A549 (cell line): ENCODE data around the gene ATP11A. TPM values are rescaled to one million over a fixed set of nuclear protein-coding genes. Genes with fewer than 3 reads are reported as not detected.

Source experiments
- ATAC-seq, 2 experiments: fragments of 200-7000 bp in 1 of 2; fragments of >200 bp in 1 of 2; cut with Nextera tagmentation in 1 of 2; cut with Tn5 transposase in 1 of 2; 3 replicates each; pipeline versions ENCODE4 v1.8.0 to v1.9.1; 2018 to 2020; ENCODE audit warnings: mild to moderate bottlenecking in 1 of 2, moderate library complexity in 1 of 2
- CTCF ChIA-PET: fragments of 300-600 bp; sonication (Branson Sonifier 250); formaldehyde crosslinking; extraction: SDS; loops from one replicate; lab custom pipeline; 2021; ENCODE audit warnings: antibody characterized with exemption, inconsistent platforms; lab: Yijun Ruan, JAX
- POLR2A ChIA-PET: fragments of 350-600 bp; formaldehyde crosslinking; extraction: SDS; loops from one replicate; lab custom pipeline; 2021; ENCODE audit warnings: antibody characterized with exemption, inconsistent platforms; lab: Yijun Ruan, JAX
- DNase-seq, 2 experiments: peaks; one replicate each; pipeline versions ENCODE4 v3.0.0 to v3.0.0-alpha.2; 2011 to 2016; ENCODE audit warnings: low read depth in 1 of 2, low spot score in 1 of 2
- FAIRE-seq: peaks from 2 replicates; lab custom pipeline; 2011; peaks lifted over from hg19 to GRCh38; lab: Jason Lieb, UNC
- H3K27ac ChIP-seq, 2 experiments: fragments of >200 bp; sonication (Bioruptor Twin); formaldehyde crosslinking; 3 replicates each; pipeline ENCODE4 v1.5.1; 2016 to 2017
- H3K4me1 ChIP-seq: fragments of >200 bp; sonication (Bioruptor Twin); formaldehyde crosslinking; 3 replicates; pipeline ENCODE4 v1.6.1; 2016
- H3K4me2 ChIP-seq: fragments of >200 bp; sonication (Bioruptor Twin); formaldehyde crosslinking; 3 replicates; pipeline ENCODE4 v1.6.1; 2016
- H3K4me3 ChIP-seq: fragments of >200 bp; sonication (Bioruptor Twin); formaldehyde crosslinking; 3 replicates; pipeline ENCODE4 v1.5.1; 2016
- H3K9me3 ChIP-seq: fragments of >200 bp; sonication (Bioruptor Twin); formaldehyde crosslinking; 3 replicates; pipeline ENCODE4 v1.6.1; 2016
- CHD2 ChIP-seq: fragments of 150-350 bp; IDR thresholded peaks from 2 replicates; pipeline ENCODE4 v1.6.1; 2014; ENCODE audit warnings: low read length; ENCODE audit not compliant: partially characterized antibody
- EP300 ChIP-seq, 2 experiments: fragments of >200 bp; sonication (Bioruptor Twin); formaldehyde crosslinking; IDR thresholded peaks; 2 replicates in 1 of 2; 3 replicates in 1 of 2; pipeline ENCODE4 v1.6.1; 2016 to 2017
- ESRRA ChIP-seq: fragments of 150-350 bp; IDR thresholded peaks from 2 replicates; pipeline ENCODE4 v1.6.1; 2014; ENCODE audit warnings: mild to moderate bottlenecking, low read length, borderline replicate concordance
- FOSB ChIP-seq: fragments of 250-450 bp; sonication (Bioruptor Pico); IDR thresholded peaks from 2 replicates; pipeline ENCODE4 v1.5.0; 2020; ENCODE audit warnings: mild to moderate bottlenecking, moderate library complexity
- FOSL2 ChIP-seq, 2 experiments: fragments of 450-650 bp in 1 of 2; fragments of >200 bp in 1 of 2; sonication (Bioruptor Twin) in 1 of 2; formaldehyde crosslinking; IDR thresholded peaks; 2 replicates each; pipeline versions ENCODE4 v1.5.0 to v1.6.1; 2016 to 2020; ENCODE audit warnings: mild to moderate bottlenecking in 1 of 2, moderate library complexity in 1 of 2
- GATA3 ChIP-seq: IDR thresholded peaks from 2 replicates; pipeline ENCODE4 v1.6.1; 2012; ENCODE audit warnings: borderline replicate concordance
- HEYL ChIP-seq: fragments of 250-450 bp; sonication (Bioruptor Pico); IDR thresholded peaks from 2 replicates; pipeline ENCODE4 v1.8.0; 2021; ENCODE audit warnings: mild to moderate bottlenecking, moderate library complexity
- JUN ChIP-seq, 2 experiments: fragments of >200 bp; sonication (Bioruptor Twin); formaldehyde crosslinking; IDR thresholded peaks; 2 replicates in 1 of 2; 3 replicates in 1 of 2; pipeline ENCODE4 v1.6.1; 2016 to 2017
- JUNB ChIP-seq: fragments of >200 bp; sonication (Bioruptor Twin); formaldehyde crosslinking; IDR thresholded peaks from 2 replicates; pipeline ENCODE4 v1.6.1; 2016
- KDM1A ChIP-seq: fragments of 200-600 bp; sonication (generic); IDR thresholded peaks from 2 replicates; pipeline ENCODE4 v1.6.1; 2016; ENCODE audit warnings: low read depth, mild to moderate bottlenecking
- MAFK ChIP-seq: fragments of 450-650 bp; IDR thresholded peaks from 2 replicates; pipeline ENCODE4 v1.6.1; 2014; ENCODE audit not compliant: partially characterized antibody
- NFE2L2 ChIP-seq: fragments of 150-350 bp; conservative IDR thresholded peaks from 2 replicates; pipeline ENCODE4 v1.6.1; 2014; ENCODE audit warnings: low read length
- NR3C1 ChIP-seq: fragments of >200 bp; sonication (Bioruptor Twin); formaldehyde crosslinking; IDR thresholded peaks from 3 replicates; pipeline ENCODE4 v1.6.1; 2017
- PHF8 ChIP-seq: fragments of 200-600 bp; sonication (generic); IDR thresholded peaks from 2 replicates; pipeline ENCODE4 v1.6.1; 2016; ENCODE audit warnings: low read depth, mild to moderate bottlenecking, antibody characterized with exemption, moderate library complexity, borderline replicate concordance
- POLR2AphosphoS2 ChIP-seq: conservative IDR thresholded peaks from 2 replicates; pipeline ENCODE4 v1.6.1; 2012; ENCODE audit warnings: low read length, improper control_type of control experiment, inconsistent platforms
- RARB ChIP-seq: fragments of 250-450 bp; sonication (Bioruptor Pico); IDR thresholded peaks from 2 replicates; pipeline ENCODE4 v1.8.0; 2021; ENCODE audit warnings: mild to moderate bottlenecking, moderate library complexity
- RFX5 ChIP-seq: fragments of 450-650 bp; IDR thresholded peaks from 2 replicates; pipeline ENCODE4 v1.7.1; 2014; ENCODE audit warnings: antibody characterized with exemption, mild to moderate bottlenecking, moderate library complexity
- RNF2 ChIP-seq: fragments of 200-600 bp; sonication (generic); IDR thresholded peaks from 2 replicates; pipeline ENCODE4 v1.6.1; 2016; ENCODE audit warnings: low read depth, mild to moderate bottlenecking, antibody characterized with exemption, moderate library complexity, borderline replicate concordance
- SMC3 ChIP-seq: fragments of >200 bp; sonication (Bioruptor Twin); formaldehyde crosslinking; IDR thresholded peaks from 3 replicates; pipeline ENCODE4 v1.6.1; 2018; ENCODE audit warnings: inconsistent platforms
- ZC3H11A ChIP-seq: fragments of 450-650 bp; IDR thresholded peaks from 2 replicates; pipeline ENCODE4 v1.6.1; 2014; ENCODE audit warnings: antibody characterized with exemption, mild to moderate bottlenecking
- ZFP36 ChIP-seq: fragments of 450-650 bp; IDR thresholded peaks from 2 replicates; pipeline ENCODE4 v1.6.1; 2014; ENCODE audit warnings: borderline replicate concordance; ENCODE audit not compliant: partially characterized antibody
- ZSCAN20 ChIP-seq: fragments of 250-450 bp; sonication (Bioruptor Pico); IDR thresholded peaks from 2 replicates; pipeline ENCODE4 v1.8.0; 2022; ENCODE audit warnings: mild to moderate bottlenecking, moderate library complexity
- WGBS: methylation state at CpG from one replicate; pipeline ENCODE4 v1.1.6; 2017; ENCODE audit errors: missing lambda C conversion rate; 5-methylcytosine and 5-hydroxymethylcytosine counted together
- polyA plus RNA-seq, 4 experiments: library from polyadenylated mRNA; depleted of rRNA in 3 of 4; stranded (reverse); fragments of >200 nt; fragmentation: RNase III in 1 of 4; extraction: RNeasy Plus Mini Kit Qiagen cat#74134 plus additional on column Dnase treatment in 1 of 4; gene quantifications; 2 replicates in 3 of 4; 3 replicates in 1 of 4; pipeline ENCODE4 v1.2.3, GENCODE V29; 2011 to 2017
- TF ChIP-seq, protein P1 (sequence below): IDR thresholded peaks from 2 replicates; pipeline ENCODE4 v1.6.1; 2012
- TF ChIP-seq, protein P2 (sequence below): fragments of 250-450 bp; sonication (Bioruptor Pico); IDR thresholded peaks from 2 replicates; pipeline ENCODE4 v1.5.0; 2021; ENCODE audit warnings: mild to moderate bottlenecking, moderate library complexity, borderline replicate concordance
- TF ChIP-seq, protein P3 (sequence below): fragments of 200-600 bp; sonication (generic); IDR thresholded peaks from 2 replicates; pipeline ENCODE4 v1.6.1; 2016; ENCODE audit warnings: antibody characterized with exemption, mild to moderate bottlenecking, moderate library complexity
- TF ChIP-seq, protein P4 (sequence below): fragments of >200 bp; sonication (Bioruptor Twin); formaldehyde crosslinking; IDR thresholded peaks from 2 replicates; pipeline ENCODE4 v1.6.1; 2016

Gene ATP11A
- polyA plus RNA-seq, 2 of the 4 experiments (the other 2 are of a cell fraction), result 4.1 to 8.0 TPM

DNA sequence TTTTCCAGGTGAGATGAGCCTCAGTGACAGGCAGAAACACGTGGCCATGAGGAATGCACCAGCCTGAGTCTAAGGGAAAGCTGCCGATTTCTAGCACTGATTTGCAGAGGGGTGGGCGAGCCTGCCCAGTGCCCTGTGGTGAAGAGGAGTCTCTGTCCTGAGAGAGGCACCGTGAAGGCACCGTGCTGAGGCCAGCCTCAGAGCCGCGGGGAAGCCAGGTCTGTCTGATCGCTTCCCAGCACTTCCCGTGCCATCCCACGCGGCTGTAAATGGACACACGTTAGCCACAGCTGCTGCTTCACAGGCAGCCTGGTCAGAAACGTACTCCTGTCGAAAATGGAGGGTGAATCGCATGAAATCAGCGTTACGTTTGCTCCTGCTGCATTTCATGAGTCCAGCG, 79.8 kb downstream of the ATP11A start:
- no peak for FAIRE-seq
- ATAC-seq, result no peak

DNA sequence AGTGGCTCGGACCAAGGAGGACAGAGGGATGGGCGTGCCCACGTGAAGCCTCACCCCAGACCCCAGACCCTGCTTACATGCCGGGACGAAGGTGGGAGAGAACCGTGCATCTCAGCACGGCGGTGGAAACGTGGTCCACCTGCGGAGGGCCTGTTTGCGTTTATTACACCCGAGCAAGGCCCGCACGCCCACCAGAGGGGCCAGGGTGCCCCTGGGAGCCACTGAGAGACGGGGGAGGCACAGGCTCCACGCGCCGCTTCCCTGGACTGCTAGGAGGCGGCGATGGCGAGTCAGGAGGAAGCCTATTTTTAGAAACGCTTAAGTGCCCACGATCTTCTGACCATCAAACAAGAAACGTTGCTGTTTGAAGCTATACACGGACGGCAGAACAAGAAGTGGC, 80.7 kb downstream of the ATP11A start:
- Histone ChIP-seq H3K4me1 (no peaks in the 10 kb centered on the region), H3K27ac (no peak overlapping the region), H3K9me3 (no peaks in the 10 kb centered on the region), H3K4me2 (no peak overlapping the region), H3K4me3 (no peak overlapping the region)
- CTCF ChIA-PET, result no interaction called here
- 84% methylated on average over 24 of the region's 26 CpGs for WGBS
- POLR2A ChIA-PET, result no interaction called here
- FAIRE-seq, result no peak
- DNase-seq, result no peak
- TF ChIP-seq SMC3 (no peak), JUNB (no peak), FOSB (CRISPR knock-in tag) (no peak), PHF8 (no peak), EP300 (IDR thresholded peaks at IDR 0.05) (no peak), ZFP36 (no peak), CHD2 (no peak), MAFK (no peak), RARB (CRISPR knock-in tag) (no peak)
- ATAC-seq, result no peak

More for the DNA sequence above, 79.8 kb downstream of the ATP11A start:
- TF ChIP-seq, protein P1, sequence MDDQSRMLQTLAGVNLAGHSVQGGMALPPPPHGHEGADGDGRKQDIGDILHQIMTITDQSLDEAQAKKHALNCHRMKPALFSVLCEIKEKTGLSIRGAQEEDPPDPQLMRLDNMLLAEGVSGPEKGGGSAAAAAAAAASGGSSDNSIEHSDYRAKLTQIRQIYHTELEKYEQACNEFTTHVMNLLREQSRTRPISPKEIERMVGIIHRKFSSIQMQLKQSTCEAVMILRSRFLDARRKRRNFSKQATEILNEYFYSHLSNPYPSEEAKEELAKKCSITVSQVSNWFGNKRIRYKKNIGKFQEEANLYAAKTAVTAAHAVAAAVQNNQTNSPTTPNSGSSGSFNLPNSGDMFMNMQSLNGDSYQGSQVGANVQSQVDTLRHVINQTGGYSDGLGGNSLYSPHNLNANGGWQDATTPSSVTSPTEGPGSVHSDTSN, result no peak
- TF ChIP-seq KDM1A, result no peak
- no peak for TF ChIP-seq ZSCAN20 (CRISPR knock-in tag)
- no peak for TF ChIP-seq ZC3H11A
- no peak for TF ChIP-seq SMC3
- TF ChIP-seq MAFK, result no peak
- no peak for TF ChIP-seq FOSL2 (IDR thresholded peaks at IDR 0.05)
- TF ChIP-seq FOSL2 (CRISPR knock-in tag; IDR thresholded peaks at IDR 0.05), result no peak
- no peak for TF ChIP-seq JUN (IDR thresholded peaks at IDR 0.05)
- TF ChIP-seq NR3C1, result no peak
- no peak for TF ChIP-seq NFE2L2
- TF ChIP-seq GATA3, result no peak
- TF ChIP-seq, protein P2, sequence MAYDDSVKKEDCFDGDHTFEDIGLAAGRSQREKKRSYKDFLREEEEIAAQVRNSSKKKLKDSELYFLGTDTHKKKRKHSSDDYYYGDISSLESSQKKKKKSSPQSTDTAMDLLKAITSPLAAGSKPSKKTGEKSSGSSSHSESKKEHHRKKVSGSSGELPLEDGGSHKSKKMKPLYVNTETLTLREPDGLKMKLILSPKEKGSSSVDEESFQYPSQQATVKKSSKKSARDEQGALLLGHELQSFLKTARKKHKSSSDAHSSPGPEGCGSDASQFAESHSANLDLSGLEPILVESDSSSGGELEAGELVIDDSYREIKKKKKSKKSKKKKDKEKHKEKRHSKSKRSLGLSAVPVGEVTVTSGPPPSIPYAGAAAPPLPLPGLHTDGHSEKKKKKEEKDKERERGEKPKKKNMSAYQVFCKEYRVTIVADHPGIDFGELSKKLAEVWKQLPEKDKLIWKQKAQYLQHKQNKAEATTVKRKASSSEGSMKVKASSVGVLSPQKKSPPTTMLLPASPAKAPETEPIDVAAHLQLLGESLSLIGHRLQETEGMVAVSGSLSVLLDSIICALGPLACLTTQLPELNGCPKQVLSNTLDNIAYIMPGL (CRISPR knock-in tag), result no peak
- TF ChIP-seq RFX5, result no peak
- TF ChIP-seq, protein P3, sequence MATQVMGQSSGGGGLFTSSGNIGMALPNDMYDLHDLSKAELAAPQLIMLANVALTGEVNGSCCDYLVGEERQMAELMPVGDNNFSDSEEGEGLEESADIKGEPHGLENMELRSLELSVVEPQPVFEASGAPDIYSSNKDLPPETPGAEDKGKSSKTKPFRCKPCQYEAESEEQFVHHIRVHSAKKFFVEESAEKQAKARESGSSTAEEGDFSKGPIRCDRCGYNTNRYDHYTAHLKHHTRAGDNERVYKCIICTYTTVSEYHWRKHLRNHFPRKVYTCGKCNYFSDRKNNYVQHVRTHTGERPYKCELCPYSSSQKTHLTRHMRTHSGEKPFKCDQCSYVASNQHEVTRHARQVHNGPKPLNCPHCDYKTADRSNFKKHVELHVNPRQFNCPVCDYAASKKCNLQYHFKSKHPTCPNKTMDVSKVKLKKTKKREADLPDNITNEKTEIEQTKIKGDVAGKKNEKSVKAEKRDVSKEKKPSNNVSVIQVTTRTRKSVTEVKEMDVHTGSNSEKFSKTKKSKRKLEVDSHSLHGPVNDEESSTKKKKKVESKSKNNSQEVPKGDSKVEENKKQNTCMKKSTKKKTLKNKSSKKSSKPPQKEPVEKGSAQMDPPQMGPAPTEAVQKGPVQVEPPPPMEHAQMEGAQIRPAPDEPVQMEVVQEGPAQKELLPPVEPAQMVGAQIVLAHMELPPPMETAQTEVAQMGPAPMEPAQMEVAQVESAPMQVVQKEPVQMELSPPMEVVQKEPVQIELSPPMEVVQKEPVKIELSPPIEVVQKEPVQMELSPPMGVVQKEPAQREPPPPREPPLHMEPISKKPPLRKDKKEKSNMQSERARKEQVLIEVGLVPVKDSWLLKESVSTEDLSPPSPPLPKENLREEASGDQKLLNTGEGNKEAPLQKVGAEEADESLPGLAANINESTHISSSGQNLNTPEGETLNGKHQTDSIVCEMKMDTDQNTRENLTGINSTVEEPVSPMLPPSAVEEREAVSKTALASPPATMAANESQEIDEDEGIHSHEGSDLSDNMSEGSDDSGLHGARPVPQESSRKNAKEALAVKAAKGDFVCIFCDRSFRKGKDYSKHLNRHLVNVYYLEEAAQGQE, result no peak
- no peak for TF ChIP-seq POLR2AphosphoS2
- TF ChIP-seq, protein P4, sequence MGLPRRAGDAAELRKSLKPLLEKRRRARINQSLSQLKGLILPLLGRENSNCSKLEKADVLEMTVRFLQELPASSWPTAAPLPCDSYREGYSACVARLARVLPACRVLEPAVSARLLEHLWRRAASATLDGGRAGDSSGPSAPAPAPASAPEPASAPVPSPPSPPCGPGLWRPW, result no peak
- TF ChIP-seq RNF2, result no peak
- TF ChIP-seq ESRRA, result no peak
- no peak for TF ChIP-seq HEYL (CRISPR knock-in tag)
- no peak for TF ChIP-seq FOSB (CRISPR knock-in tag)
- DNase-seq, result no peak
- Histone ChIP-seq H3K4me3 (no peak overlapping the region), H3K4me2 (no peak overlapping the region), H3K4me1 (no peaks in the 10 kb centered on the region), H3K27ac (no peak overlapping the region), H3K9me3 (no peaks in the 10 kb centered on the region)
- POLR2A ChIA-PET, result no interaction called here
- 79% methylated on average over 14 of the region's 18 CpGs for WGBS
- CTCF ChIA-PET, result no interaction called here
